Measurements from ENCODE around the gene SEL1L. TPM values are rescaled to one million over a fixed set of nuclear protein-coding genes. Genes with fewer than 3 reads are reported as not detected.
A peak's percentile ranks its signal among the peaks of the same experiment; 100 is the strongest.

The SEL1L gene
- total RNA-seq, 1 experiment from 2014 or later = 53.7 TPM

DNA sequence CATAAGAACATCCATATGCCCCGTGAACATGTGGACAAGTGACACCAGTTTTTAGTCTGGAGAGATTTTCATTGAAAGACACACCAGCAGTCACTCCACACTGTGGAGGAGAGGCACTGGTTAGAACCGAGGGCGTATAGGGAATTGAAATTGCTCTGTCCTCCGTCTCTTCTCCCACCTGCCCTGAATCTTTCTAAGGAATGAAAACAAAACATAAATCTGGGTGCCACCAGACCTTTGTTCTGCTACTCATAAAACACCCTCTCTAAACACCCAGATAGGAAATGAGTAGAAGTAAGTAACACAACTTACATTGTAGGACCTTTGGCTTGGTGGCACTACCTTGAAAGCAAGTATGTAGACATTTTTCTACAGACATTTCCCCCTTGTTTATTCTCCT, 96.4 kb downstream of the SEL1L start:
- Histone ChIP-seq H3K36me3 (ENCODE audit: control insufficient read depth, insufficient read depth, low read length) (no peaks in the 10 kb centered on the region), H3K4me3 (ENCODE audit: low read depth in 2 of 2, low read length in 2 of 2) (no peak overlapping the region), H3K4me1 (ENCODE audit: control insufficient read depth, insufficient read depth, low read length) (no peaks in the 10 kb centered on the region; the same call in 1 of the 2 replicates), H3K27ac (ENCODE audit: low read length) (no peak overlapping the region), H3K27me3 (ENCODE audit: control insufficient read depth, insufficient read depth, low read length) (peaks cover 27% of the 10 kb centered on the region), H3K9me3 (ENCODE audit: control insufficient read depth, insufficient read depth, low read depth, low read length) (no peaks in the 10 kb centered on the region)
- intact Hi-C loops (cut with micrococcal nuclease; ENCODE audit: unreplicated experiment) = no loop called here
- DNase-seq (ENCODE audit: low read depth, low spot score) = no peak
- in situ Hi-C loops (cut with HindIII; ENCODE audit: low pct_unique_long_range_greater_than_20kb, low sequenced_read_pairs) = no loop called here
- no peak for ATAC-seq
- ChIA-PET CTCF (no interaction called here), POLR2A (no interaction called here)
- no peak for TF ChIP-seq POLR2AphosphoS5 (IDR thresholded peaks at IDR 0.05; ENCODE audit: low read depth, low read length)
- TF ChIP-seq, protein P1, sequence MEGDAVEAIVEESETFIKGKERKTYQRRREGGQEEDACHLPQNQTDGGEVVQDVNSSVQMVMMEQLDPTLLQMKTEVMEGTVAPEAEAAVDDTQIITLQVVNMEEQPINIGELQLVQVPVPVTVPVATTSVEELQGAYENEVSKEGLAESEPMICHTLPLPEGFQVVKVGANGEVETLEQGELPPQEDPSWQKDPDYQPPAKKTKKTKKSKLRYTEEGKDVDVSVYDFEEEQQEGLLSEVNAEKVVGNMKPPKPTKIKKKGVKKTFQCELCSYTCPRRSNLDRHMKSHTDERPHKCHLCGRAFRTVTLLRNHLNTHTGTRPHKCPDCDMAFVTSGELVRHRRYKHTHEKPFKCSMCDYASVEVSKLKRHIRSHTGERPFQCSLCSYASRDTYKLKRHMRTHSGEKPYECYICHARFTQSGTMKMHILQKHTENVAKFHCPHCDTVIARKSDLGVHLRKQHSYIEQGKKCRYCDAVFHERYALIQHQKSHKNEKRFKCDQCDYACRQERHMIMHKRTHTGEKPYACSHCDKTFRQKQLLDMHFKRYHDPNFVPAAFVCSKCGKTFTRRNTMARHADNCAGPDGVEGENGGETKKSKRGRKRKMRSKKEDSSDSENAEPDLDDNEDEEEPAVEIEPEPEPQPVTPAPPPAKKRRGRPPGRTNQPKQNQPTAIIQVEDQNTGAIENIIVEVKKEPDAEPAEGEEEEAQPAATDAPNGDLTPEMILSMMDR (IDR thresholded peaks at IDR 0.05) = no peak
- TF ChIP-seq, protein P2, sequence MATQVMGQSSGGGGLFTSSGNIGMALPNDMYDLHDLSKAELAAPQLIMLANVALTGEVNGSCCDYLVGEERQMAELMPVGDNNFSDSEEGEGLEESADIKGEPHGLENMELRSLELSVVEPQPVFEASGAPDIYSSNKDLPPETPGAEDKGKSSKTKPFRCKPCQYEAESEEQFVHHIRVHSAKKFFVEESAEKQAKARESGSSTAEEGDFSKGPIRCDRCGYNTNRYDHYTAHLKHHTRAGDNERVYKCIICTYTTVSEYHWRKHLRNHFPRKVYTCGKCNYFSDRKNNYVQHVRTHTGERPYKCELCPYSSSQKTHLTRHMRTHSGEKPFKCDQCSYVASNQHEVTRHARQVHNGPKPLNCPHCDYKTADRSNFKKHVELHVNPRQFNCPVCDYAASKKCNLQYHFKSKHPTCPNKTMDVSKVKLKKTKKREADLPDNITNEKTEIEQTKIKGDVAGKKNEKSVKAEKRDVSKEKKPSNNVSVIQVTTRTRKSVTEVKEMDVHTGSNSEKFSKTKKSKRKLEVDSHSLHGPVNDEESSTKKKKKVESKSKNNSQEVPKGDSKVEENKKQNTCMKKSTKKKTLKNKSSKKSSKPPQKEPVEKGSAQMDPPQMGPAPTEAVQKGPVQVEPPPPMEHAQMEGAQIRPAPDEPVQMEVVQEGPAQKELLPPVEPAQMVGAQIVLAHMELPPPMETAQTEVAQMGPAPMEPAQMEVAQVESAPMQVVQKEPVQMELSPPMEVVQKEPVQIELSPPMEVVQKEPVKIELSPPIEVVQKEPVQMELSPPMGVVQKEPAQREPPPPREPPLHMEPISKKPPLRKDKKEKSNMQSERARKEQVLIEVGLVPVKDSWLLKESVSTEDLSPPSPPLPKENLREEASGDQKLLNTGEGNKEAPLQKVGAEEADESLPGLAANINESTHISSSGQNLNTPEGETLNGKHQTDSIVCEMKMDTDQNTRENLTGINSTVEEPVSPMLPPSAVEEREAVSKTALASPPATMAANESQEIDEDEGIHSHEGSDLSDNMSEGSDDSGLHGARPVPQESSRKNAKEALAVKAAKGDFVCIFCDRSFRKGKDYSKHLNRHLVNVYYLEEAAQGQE (IDR thresholded peaks at IDR 0.05; ENCODE audit: insufficient read depth in 1 of 2, low read depth in 2 of 2, low read length in 1 of 2) = no peak
- no peak for TF ChIP-seq SIN3A (IDR thresholded peaks at IDR 0.05; ENCODE audit: borderline replicate concordance, insufficient read depth, low read depth, low read length)
- TF ChIP-seq TCF7L2 (IDR thresholded peaks at IDR 0.05; ENCODE audit: low read depth, low read length) = no peak
- BruUV-seq (replicated peaks) = no TSS peak

DNA sequence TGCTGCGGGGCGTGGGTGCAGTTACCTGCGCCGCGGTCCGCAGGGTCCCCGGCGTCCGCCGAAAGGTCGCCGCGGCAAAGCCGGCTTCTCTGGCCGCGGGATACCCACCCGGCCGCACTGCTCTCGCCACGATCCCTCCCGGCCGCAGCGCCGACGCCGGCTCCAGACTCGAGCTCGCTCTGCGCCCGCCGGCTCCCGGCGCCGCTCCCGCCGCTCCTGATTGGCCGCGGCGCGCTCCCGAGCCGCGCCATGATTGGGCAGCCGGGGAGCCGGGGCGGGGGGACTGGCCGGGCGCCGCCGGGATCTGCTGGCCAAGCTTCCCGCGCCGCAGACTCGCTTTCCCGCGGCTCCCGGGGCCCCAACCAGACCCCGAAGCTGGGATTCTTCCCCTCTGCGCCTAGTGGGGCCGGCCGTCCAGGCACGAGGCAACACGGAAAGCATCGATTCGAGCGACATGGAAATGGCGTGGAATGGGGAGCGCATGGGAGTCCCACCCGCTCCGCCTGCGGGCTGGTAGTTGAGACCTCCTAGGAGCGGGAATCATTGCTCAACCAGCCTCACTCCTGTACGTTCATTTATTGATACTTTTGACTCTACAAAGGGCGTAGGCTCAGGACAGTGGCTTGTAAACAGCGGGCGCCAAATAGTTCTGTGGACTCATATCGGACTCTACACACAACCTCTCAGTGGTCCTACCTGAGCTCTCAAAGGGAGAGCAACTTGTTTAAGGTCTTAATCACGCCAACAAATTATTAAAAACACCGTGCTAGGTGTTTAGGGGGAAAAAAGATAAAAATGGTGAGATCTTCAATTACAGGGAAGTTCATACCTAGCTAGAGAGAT, 97.1 kb downstream of the SEL1L start:
- H3K27ac ChIP-seq (ENCODE audit: low read length) = no peak overlapping the region
- intact Hi-C loops (cut with micrococcal nuclease; ENCODE audit: unreplicated experiment) = no loop called here
- no peaks in the 10 kb centered on the region; the same call in 1 of the 2 replicates for H3K4me1 ChIP-seq (ENCODE audit: control insufficient read depth, insufficient read depth, low read length)
- H3K9me3 ChIP-seq (ENCODE audit: control insufficient read depth, insufficient read depth, low read depth, low read length) = no peaks in the 10 kb centered on the region
- peak overlapping the region; percentile 38 to 50 for H3K4me3 ChIP-seq (ENCODE audit: low read depth in 2 of 2, low read length in 2 of 2)
- peaks cover 26% of the 10 kb centered on the region for H3K27me3 ChIP-seq (ENCODE audit: control insufficient read depth, insufficient read depth, low read length)
- in situ Hi-C loops (cut with HindIII; ENCODE audit: low pct_unique_long_range_greater_than_20kb, low sequenced_read_pairs) = no loop called here
- POLR2A ChIA-PET = no interaction called here
- ATAC-seq = peak; percentile 97
- TF ChIP-seq POLR2AphosphoS5 (IDR thresholded peaks at IDR 0.05; ENCODE audit: low read depth, low read length) = no peak
- no peak for TF ChIP-seq TCF7L2 (IDR thresholded peaks at IDR 0.05; ENCODE audit: low read depth, low read length)
- TF ChIP-seq, protein P2 (IDR thresholded peaks at IDR 0.05; ENCODE audit: insufficient read depth in 1 of 2, low read depth in 2 of 2, low read length in 1 of 2) = no peak
- TF ChIP-seq SIN3A (IDR thresholded peaks at IDR 0.05; ENCODE audit: borderline replicate concordance, insufficient read depth, low read depth, low read length) = no peak
- TF ChIP-seq, protein P1 (IDR thresholded peaks at IDR 0.05) = no peak
- no peaks in the 10 kb centered on the region for H3K36me3 ChIP-seq (ENCODE audit: control insufficient read depth, insufficient read depth, low read length)
- CTCF ChIA-PET = no interaction called here
- no TSS peak for BruUV-seq (replicated peaks)
- DNase-seq (ENCODE audit: low read depth, low spot score) = no peak

Measured in Panc1 (cell line).